ENCODE data around the gene LAMB3.

The LAMB3 gene

GRCh38 chr1:209594440-209594839 is 57.8 kb downstream of the LAMB3 start:
- DNase-seq, result no peak

DNA sequence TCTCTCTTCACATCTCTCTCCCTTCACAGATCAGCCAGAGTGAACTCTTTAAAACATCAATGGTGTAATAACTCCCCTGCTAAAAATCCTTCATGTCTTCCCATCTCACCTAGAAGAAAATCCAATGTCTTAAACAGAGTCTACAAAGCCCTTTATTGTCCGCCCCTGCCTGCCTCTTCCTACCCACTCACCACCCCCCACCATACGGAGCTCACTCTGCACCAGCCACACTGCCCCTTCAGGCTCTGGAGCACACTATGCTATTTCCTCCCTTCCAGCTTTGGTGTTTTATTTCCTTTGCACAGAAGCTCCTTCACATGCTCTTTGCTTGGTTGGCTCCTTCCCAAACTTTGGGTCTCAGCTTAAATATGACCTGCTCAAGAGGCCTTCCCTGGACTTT is 58.5 kb downstream of the LAMB3 start:
- no peak for DNase-seq

DNA sequence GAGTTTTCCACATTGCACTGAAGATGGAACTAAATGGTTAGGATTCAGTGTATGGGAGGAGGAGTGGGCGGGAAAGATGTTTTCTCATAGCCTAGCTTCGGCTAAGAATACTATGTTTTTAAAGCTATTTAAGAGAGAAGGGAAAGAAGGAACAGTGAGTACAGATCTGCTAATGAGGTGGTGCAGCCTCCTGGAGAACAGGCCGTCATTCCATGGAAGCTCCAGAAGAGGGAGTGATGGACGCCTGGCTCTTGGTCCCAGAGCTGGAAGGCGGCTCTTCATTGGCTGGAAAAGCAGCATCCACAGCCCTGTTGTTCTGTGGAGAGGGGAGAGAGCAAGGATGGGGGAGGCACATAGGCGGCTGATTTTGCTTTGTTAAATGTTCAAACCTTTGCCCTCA is 61.8 kb downstream of the LAMB3 start:
- DNase-seq, result no peak

DNA sequence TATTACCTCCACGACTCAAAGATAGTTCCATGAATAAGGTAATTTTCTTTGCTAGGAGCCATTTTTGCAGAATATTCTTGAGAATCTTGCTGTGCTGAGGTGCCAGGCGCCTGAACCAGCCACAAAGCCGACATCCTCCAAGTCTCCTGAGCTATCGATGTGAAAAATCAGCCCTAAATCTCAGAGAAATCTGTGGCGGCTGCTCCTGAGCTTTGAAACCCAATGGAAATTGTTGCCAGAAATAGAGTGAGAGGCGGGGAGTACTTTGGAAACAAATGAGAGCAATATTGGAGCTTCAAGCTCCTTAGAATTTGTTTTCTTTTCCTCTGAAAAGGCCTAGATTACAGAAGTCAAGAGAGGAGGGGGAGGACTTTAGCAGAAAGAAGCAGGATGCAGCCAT is 62.4 kb downstream of the LAMB3 start:
- no peak for DNase-seq

- no peak for DNase-seq
Observed at GRCh38 chr1:209589440-209589839, 62.8 kb downstream of the LAMB3 start.

- no peak for DNase-seq
Observed at GRCh38 chr1:209587789-209588188, 64.4 kb downstream of the LAMB3 start.

GRCh38 chr1:209586221-209586740 is 65.9 kb downstream of the LAMB3 start:
- no peak for DNase-seq

DNA sequence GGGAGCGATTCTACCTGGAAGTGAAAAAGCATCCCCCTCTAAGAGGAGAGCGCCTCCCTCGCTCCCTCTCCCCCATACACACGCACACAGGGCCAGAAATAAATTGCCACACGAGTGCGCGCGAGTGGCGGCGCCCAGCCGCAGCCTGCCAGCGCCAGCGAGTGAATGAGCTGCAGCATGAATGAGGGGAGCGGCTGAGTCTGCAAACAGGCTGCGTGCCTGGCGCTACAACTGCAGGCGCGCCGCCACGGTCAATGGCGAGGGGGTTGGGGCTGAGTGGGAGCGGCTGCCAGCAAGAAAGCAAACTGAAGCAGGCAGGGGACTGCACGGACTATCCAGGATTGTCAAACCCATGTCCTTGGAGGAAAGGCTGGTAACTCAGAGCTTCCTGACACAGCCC is 66.6 kb downstream of the LAMB3 start:
- DNase-seq, result no peak

DNA sequence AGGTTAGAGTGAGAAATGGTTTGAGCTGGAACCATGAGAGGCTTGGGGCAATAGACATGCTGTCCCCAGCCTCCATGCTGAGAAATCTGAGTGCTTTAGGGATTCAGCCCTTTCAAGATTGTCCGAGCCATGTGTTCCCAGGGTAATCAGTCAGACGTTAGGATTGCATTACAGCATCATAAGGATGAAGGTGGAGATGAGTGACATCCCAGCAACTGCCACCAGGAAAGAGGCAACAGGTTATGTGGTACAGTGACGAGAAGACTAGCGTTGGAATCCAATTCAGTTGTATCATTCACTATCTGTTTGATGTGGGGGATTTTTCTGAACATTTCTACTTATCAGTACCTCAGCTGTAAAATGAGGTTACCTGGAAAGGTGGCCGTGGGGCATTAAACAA is 67.0 kb downstream of the LAMB3 start:
- DNase-seq, result no peak

GRCh38 chr1:209584231-209584672 is 68.0 kb downstream of the LAMB3 start:
- DNase-seq, result no peak

GRCh38 chr1:209583408-209583807 is 68.8 kb downstream of the LAMB3 start, which contains the start of gene CAMK1G:
TSS of gene CAMK1G (plus strand) at chr1:209583714. CDS start at chr1:209594984, 11,270 bp downstream.
- no peak for DNase-seq

DNA sequence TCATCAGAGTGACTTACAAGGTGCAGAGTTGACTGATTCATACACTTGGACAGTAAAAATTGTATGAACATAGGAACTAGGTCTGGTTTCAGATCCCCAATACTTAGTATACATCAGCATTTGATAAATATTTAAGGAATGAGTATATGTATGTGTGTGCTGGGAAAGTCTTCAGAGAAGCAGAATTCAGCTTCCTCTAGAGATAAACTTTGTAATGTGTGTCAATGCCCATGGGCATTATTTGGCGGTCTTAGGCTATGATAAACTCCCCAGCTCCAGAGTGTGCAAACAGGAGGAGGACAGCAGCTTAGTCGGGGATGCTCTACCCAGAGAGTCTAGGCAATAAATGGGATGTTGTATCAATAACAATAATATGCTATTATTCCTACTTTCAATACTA is 71.6 kb downstream of the LAMB3 start:
- DNase-seq, result no peak

- no peak for DNase-seq
Observed at GRCh38 chr1:209577346-209577745, 74.9 kb downstream of the LAMB3 start.

- DNase-seq, result peak; percentile 62
Observed at GRCh38 chr1:209576392-209577197, 75.6 kb downstream of the LAMB3 start.

GRCh38 chr1:209570743-209571142 is 81.5 kb downstream of the LAMB3 start:
- no peak for DNase-seq

- peak; percentile 70 for DNase-seq
Observed at GRCh38 chr1:209569455-209570207, 82.6 kb downstream of the LAMB3 start.

GRCh38 chr1:209567698-209568175 is 84.5 kb downstream of the LAMB3 start:
- no peak for DNase-seq

GRCh38 chr1:209565759-209566678 is 86.2 kb downstream of the LAMB3 start:
- peak; percentile 68 for DNase-seq

All from T-helper 9 cell (primary cell).